CD4-positive, alpha-beta T cell treated with Interleukin-6 at 100 ng/mL for 8 hours (primary cell): Measurements from ENCODE around the gene ZGPAT.

Experiments used
- DNase-seq: peaks from one replicate; pipeline ENCODE4 v3.0.0-alpha.2; 2020; ENCODE audit warnings: mixed read lengths, low spot score

Gene ZGPAT

GRCh38 chr20:63692436-63693082 lies 15.3 kb upstream of the ZGPAT start:
- DNase-seq: no peak

- DNase-seq: no peak
Observed at GRCh38 chr20:63693083-63693732, 14.6 kb upstream of the ZGPAT start.

DNA sequence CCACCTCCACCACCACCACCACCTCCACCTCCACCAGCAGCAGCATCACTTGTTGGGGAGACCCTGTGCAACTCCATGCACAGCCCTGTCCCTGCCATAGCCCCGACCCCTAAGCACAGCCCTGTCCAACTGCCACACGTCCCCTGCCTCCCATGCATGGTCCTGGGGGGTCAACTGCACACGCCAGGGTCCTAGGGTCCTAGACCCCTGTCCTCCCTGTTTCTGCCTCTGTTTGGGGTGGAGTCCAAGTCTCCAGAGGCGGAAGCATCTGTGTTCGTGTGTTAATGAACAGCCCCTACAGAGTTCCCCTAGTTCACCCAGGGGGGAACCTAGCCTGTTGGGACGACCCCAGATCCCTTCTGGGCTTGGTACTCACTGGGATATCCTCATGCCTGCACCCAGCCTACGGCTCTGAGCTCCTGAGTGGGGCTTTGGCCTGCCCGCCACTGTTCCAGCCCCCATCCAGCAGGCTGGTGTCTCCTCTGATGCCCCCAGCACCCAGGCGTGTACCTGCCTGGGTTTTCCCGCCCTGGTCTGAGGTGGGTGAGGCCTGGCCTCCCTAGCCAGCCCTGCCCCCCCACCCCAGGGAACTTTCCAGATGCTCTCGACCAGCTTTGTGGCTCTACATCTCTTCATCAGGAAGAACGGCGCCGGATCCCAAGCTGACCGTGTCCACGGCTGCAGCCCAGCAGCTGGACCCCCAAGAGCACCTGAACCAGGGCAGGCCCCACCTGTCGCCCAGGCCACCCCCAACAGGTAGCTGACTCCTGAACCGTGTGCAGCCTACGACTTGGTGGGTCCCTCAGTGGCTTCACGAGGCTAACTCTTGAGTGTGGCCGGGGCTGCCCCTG lies 13.9 kb upstream of the ZGPAT start:
- DNase-seq: no peak

- no peak for DNase-seq
Observed at GRCh38 chr20:63694584-63695423, 13.0 kb upstream of the ZGPAT start.

DNA sequence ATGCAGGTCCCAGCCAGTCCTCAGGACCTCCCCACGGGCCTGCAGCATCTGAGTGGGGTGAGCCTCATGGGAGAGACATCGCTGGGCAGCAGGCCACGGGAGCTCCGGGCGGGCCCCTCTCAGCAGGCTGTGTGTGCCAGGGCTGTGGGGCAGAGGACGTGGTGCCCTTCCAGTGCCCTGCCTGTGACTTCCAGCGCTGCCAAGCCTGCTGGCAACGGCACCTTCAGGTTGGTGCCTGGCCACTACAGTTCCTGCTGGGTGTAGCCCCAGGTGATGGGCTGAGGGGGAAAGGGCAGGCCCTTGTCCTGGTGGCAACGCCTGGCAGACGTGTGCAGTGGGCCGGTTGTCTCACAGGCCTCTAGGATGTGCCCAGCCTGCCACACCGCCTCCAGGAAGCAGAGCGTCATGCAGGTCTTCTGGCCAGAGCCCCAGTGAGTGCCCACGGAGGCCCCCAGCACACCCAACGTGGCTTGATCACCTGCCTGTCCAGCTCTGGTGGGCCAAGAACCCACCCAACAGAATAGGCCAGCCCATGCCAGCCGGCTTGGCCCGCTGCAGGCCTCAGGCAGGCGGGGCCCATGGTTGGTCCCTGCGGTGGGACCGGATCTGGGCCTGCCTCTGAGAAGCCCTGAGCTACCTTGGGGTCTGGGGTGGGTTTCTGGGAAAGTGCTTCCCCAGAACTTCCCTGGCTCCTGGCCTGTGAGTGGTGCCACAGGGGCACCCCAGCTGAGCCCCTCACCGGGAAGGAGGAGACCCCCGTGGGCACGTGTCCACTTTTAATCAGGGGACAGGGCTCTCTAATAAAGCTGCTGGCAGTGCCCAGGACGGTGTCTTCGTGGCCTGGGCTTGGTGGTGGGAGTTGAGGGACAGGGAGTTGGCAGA lies 12.2 kb upstream of the ZGPAT start:
- no peak for DNase-seq

DNA sequence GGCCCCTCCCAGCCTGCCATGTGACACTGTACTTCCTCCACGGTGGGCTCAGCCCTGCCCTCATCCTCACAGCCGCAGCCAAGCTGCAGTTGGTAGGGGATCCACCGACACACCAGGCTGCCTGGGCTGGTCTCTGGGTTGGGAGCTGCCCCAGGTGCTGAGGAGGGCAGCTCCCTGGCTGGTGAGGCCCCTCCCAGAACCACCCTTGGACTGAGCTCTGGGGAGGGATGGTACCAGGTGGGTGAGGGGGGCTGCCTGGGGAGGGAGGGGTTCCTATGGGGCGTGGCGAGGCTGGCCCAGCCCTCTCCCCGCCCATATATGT lies 11.6 kb upstream of the ZGPAT start:
- no peak for DNase-seq

DNA sequence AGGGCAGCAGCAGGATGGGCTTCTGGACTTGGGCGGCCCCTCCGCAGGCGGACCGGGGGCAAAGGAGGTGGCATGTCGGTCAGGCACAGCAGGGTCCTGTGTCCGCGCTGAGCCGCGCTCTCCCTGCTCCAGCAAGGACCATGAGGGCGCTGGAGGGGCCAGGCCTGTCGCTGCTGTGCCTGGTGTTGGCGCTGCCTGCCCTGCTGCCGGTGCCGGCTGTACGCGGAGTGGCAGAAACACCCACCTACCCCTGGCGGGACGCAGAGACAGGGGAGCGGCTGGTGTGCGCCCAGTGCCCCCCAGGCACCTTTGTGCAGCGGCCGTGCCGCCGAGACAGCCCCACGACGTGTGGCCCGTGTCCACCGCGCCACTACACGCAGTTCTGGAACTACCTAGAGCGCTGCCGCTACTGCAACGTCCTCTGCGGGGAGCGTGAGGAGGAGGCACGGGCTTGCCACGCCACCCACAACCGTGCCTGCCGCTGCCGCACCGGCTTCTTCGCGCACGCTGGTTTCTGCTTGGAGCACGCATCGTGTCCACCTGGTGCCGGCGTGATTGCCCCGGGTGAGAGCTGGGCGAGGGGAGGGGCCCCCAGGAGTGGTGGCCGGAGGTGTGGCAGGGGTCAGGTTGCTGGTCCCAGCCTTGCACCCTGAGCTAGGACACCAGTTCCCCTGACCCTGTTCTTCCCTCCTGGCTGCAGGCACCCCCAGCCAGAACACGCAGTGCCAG lies 11.0 kb upstream of the ZGPAT start, which contains the start of gene TNFRSF6B:
Gene TNFRSF6B, plus strand, starts transcription at position 25 of the 729 bp plus-strand sequence. Its CDS starts 116 bp downstream, at position 141.
- DNase-seq: no peak

DNA sequence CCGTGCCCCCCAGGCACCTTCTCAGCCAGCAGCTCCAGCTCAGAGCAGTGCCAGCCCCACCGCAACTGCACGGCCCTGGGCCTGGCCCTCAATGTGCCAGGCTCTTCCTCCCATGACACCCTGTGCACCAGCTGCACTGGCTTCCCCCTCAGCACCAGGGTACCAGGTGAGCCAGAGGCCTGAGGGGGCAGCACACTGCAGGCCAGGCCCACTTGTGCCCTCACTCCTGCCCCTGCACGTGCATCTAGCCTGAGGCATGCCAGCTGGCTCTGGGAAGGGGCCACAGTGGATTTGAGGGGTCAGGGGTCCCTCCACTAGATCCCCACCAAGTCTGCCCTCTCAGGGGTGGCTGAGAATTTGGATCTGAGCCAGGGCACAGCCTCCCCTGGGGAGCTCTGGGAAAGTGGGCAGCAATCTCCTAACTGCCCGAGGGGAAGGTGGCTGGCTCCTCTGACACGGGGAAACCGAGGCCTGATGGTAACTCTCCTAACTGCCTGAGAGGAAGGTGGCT lies 10.4 kb upstream of the ZGPAT start:
- DNase-seq: no peak

DNA sequence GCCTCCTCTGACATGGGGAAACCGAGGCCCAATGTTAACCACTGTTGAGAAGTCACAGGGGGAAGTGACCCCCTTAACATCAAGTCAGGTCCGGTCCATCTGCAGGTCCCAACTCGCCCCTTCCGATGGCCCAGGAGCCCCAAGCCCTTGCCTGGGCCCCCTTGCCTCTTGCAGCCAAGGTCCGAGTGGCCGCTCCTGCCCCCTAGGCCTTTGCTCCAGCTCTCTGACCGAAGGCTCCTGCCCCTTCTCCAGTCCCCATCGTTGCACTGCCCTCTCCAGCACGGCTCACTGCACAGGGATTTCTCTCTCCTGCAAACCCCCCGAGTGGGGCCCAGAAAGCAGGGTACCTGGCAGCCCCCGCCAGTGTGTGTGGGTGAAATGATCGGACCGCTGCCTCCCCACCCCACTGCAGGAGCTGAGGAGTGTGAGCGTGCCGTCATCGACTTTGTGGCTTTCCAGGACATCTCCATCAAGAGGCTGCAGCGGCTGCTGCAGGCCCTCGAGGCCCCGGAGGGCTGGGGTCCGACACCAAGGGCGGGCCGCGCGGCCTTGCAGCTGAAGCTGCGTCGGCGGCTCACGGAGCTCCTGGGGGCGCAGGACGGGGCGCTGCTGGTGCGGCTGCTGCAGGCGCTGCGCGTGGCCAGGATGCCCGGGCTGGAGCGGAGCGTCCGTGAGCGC lies 9.8 kb upstream of the ZGPAT start:
- no peak for DNase-seq

GRCh38 chr20:63698739-63699465 lies 8.9 kb upstream of the ZGPAT start:
- peak; percentile 25 for DNase-seq

- DNase-seq: no peak
Observed at GRCh38 chr20:63699466-63700198, 8.2 kb upstream of the ZGPAT start.

- DNase-seq: no peak
Observed at GRCh38 chr20:63700199-63701050, 7.4 kb upstream of the ZGPAT start.

DNA sequence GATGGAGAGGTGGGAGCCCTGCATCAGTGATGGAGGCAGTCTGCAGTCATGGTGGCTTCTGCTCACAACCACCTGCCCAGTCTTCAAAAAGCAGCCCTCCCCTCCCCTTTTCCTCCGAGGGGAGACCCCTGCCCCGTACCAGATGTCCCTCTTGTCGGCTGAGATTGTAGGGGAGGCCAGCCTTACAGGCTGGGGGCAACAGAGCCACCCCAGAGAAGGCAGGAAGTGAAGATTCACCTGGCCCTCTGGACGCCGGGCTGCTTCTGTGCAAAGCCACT lies 6.8 kb upstream of the ZGPAT start:
- DNase-seq: no peak

DNA sequence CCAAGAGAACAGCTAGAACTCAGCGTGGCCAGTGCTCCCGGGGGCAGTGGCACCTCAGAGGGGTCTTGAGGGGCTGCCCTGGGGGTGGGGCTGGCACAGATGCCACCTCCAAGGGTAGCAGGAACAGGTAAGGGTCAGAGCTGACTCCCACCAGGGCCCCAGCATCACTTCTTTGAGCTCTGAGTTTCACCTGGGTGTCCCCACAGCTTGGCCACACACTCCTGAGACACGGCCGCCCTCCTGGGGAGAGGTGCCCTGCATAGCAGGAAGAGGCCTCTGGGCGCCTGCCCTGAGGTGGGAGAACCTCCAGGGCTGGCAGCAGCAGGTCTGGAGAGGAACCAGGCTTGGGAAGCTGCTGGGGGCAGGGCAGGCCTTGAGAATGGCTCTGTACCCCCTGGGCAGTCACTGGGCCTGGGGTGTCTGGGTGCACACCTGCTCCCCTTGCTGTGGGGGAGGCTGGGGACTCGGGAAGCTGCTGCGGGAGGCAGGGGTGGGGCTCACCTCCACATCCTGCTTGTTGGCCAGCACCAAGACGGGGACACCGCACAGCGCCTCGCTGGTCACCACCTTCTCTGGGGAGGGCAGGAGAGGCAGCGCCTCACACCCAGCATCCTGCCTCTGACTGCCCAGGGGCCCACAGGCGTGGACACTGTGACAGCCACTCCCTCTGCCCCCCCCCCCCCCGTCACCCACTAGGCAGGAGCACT lies 6.4 kb upstream of the ZGPAT start:
- DNase-seq: no peak

- no peak for DNase-seq
Observed at GRCh38 chr20:63702036-63702665, 5.7 kb upstream of the ZGPAT start.

DNA sequence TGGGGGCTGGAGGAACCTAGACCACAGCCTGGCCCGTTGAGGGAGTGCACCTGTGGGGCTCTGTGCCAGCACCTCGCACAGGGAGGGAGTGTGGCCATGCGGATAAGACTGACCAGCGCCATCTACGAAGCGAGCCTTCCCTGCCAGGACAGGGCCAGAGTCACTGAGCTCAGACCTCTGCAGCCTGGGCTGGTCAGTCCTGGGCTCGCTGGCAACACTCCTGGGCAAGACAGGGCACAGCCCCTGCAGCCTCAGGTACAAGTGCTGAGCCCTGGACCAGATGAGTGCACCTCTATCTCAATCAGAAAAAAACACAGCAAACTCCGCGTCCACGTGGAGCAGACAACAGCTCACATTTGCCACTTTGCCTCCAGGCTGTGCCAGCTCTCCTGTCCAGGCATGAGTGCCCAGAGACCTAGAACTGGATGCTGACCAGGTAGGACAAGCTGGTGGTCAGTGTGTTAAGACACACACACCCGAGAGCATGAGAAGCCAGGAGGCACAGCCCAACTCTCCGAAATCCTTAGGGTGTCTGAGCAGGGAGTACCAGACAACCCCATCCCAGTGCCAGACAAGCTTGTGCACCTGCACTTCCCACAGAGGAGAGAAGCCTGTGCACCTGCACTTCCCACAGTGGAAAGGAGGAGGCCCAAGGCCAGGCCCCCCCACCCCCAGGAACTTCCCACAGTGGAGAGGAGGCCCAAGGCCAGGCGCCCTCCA lies 4.9 kb upstream of the ZGPAT start:
- DNase-seq: no peak
